NCI-H2081 (cell line): ENCODE data around the gene LMTK3.
"Not testable (repeated sequence)": the region's sequence is repeated elsewhere in the genome, so short reads cannot be mapped to it uniquely, and the experiment has no call there.

ENCODE experiments used
- DNase-seq, 2 experiments: peaks; one replicate each; lab custom pipeline; 2025; lab: John Stamatoyannopoulos, UW

LMTK3 gene

GRCh38 chr19:48506138-48506733, 5.4 kb downstream of the LMTK3 start:
- no peak for DNase-seq

GRCh38 chr19:48502350-48503018, 9.2 kb downstream of the LMTK3 start:
- DNase-seq = no peak

- DNase-seq = peak; percentile 80 to 87
Measured at GRCh38 chr19:48501494-48502349, 9.9 kb downstream of the LMTK3 start.

- no peak for DNase-seq
Measured at GRCh38 chr19:48500830-48501493, 10.7 kb downstream of the LMTK3 start.

DNA sequence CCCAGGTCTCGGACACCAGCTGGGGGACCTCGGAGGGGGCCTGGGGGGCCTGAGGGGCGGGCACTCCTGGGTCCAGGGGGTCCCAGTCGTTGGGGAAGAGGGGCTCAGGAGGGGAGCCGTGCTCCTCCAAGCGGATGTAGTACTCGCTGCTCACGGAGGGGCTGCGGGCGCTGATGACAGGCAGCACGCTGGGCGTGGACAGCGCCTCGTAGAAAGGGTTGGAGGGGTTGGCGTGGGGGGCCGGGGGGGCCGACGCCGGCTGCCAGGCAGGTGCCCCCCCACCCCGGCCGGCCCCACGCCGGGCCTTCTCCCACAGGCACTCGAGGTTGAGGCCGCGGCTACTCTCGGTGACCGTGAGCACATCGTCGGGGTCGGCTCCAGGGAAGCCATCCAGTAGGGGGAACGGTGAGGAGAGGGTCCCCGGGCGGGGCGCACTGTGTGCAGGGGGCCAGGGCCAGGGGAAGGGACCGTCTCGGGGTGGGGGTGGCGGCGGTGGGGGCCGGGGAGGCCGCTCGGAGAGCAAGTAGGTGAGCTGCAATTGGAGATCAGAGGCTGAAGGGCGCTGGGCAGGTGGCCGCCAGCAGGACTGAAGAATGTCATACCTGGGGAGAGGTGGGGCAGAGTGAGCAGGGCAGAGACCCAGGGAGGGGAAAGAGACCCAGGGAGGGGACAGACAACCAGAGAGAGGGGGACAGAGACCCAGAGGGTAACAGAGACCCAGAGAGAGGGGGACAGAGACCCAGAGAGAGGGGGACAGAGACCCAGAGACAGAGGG, 12.1 kb downstream of the LMTK3 start:
- no peak for DNase-seq

DNA sequence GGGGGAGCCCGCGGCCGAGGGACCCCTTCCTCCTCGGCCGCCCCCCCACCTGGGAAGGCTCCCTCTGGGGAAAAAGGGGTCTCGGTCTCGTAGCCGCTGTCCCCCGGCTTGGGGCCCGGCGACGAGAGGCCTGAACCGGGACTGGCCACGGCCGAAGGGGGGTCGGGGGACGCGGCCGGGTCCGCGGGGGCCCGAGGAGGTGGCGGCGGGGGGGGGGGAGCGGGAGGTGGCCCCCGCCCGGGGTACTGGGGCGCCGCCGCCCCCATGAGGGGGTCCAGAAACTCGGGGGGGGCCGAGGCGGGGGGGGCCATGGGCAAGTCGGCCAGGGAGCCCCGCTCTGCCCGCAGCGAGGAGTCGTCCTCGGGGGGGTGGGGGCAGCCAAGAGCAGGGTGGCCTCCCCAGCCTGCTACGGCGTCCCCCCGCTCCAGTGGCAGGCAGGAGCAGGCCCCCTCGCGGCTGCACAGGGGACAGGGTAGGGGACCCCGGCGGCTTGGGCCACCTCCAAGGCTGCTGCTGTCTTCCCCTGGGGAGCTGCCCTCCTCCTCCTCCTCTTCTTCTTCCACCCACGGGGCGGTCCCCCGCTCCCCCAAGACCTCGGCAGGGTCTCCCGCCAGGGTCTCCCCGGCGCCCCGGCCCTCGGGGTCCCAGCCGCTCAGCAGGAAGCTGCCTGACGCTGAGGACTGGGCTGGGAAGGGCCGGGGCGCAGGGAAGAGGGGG, 12.9 kb downstream of the LMTK3 start:
- no peak for DNase-seq

GRCh38 chr19:48497728-48498594, 13.7 kb downstream of the LMTK3 start:
- no peak for DNase-seq

- no peak for DNase-seq
Measured at GRCh38 chr19:48496959-48497727, 14.5 kb downstream of the LMTK3 start.

- DNase-seq = no peak
Measured at GRCh38 chr19:48495396-48495795, 16.2 kb downstream of the LMTK3 start.

DNA sequence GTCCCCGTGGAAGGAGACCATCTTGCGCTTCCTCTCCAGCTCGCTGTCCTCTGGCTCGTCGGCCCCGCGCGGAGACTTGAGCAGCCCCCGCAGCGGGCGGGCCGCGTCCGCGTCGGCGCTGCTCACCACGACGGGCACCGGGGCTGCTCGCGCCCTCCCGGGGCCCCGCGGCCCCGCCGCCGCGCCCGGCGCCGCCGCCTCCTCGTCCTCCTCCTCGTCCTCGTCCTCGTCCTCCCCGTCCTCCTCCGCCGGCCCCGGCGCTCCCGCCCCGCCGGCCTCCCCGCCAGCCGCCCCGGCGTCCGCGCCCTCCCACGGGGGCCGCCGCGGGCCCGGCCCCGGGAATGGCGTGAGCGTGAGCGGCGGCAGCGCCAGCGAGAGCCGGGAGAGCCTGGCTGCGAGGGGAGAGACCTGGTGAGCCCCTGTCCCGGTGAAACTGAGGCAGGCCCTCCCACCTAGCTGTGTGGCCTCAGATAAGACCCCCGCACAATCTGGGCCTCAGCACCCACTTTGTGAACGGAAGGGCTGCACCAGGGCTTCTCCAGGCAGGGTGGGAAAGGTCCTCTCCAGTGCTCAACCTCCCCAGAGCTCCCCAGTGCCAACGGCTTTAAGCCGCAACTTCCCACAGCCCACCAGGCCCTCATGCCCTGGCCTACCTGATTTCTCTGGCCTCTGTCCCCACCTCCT, 17.8 kb downstream of the LMTK3 start:
- no peak for DNase-seq

GRCh38 chr19:48492925-48493717, 18.5 kb downstream of the LMTK3 start:
- peak; percentile 70 to 82 for DNase-seq

- no peak for DNase-seq
Measured at GRCh38 chr19:48491793-48492123, 19.9 kb downstream of the LMTK3 start.

GRCh38 chr19:48490981-48491792, 20.4 kb downstream of the LMTK3 start:
- peak; percentile 31 to 36 for DNase-seq

- DNase-seq = peak; percentile 31 to 48
Measured at GRCh38 chr19:48489608-48490216, 21.9 kb downstream of the LMTK3 start.

DNA sequence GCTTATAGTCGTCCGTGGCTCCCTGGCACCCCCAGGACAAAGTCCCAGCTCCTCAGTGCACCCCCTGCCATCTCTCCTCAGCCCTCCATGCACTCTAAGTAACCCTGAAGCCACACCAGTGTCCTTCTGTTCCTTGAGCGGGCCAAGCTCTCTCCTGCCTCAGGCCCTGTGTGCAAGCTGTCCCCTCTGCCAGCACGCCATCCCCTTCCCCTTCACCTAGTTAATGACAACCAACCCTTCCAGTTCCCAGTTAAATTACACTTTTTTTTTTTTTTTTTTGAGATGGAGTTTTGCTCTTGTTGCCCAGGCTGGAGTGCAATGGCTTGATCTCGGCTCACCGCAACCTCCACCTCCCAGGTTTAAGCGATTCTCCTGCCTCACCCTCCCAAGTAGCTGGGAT, 23.2 kb downstream of the LMTK3 start:
- not testable (repeated sequence) for DNase-seq

DNA sequence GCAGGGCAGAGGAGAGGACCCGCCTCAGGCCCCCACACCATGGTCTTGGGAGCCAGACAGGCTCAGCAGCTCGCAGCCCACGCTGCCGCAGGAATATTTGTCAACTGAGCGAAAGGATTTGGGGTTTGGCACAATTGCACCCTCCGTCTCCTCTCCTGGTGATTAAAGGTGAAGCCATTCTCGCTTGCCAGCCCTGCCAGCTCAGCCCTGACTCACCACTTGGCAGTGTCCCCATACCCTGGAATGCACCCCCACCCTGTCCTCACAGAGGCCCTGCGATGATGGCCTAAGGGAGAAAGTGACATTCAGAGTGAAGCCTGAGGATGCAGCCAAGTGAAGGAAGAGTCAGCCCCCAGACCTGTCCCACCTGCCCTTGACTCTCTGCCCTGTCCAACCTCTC, 23.7 kb downstream of the LMTK3 start:
- no peak for DNase-seq

DNA sequence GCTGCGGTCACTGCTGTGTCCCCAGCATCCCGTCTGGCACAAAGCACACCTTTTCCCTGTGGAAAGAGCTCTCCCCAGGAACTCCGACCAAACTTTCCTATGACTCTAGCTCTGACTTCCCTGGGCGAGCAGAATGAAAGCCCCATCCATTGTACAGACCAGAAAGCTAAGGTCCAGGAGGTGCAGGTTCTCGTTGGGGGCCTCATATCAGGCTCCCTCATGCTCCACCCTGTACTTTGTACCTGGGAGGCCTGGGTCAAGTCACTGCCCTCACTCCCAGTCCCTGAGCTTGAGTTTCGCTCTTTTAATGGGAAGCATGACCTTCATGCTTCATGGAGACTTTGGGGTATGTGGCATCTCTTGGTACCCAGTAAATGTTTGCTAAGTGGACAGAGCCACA, 24.1 kb downstream of the LMTK3 start:
- DNase-seq = no peak
